A549 (cell line): Measurements from ENCODE around the gene CSF3R.

ENCODE experiments used
- CBX8 ChIP-seq: fragments of 200-600 bp; sonication (generic); IDR thresholded peaks from 2 replicates; pipeline ENCODE4 v1.6.1; 2016
- CEBPB ChIP-seq, 2 experiments: fragments of >200 bp in 1 of 2; sonication (Bioruptor Twin) in 1 of 2; formaldehyde crosslinking in 1 of 2; IDR thresholded peaks; 2 replicates each; pipeline ENCODE4 v1.6.1; 2012 to 2016
- CTCF ChIP-seq: fragments of >200 bp; sonication (Bioruptor Twin); formaldehyde crosslinking; IDR thresholded peaks from 3 replicates; pipeline ENCODE4 v1.5.1; 2016
- MAZ ChIP-seq: fragments of 150-350 bp; IDR thresholded peaks from 2 replicates; pipeline ENCODE4 v1.6.1; 2014; ENCODE audit warnings: antibody characterized with exemption, low read depth, low read length, borderline replicate concordance
- MYC ChIP-seq: IDR thresholded peaks from 2 replicates; pipeline ENCODE4 v1.6.1; 2012; ENCODE audit warnings: mild to moderate bottlenecking, inconsistent platforms, low read length, improper control_type of control experiment, borderline replicate concordance
- PBX3 ChIP-seq: IDR thresholded peaks from 2 replicates; pipeline ENCODE4 v1.6.1; 2012
- POLR2A ChIP-seq: IDR thresholded peaks from 2 replicates; pipeline ENCODE4 v1.6.1; 2012; ENCODE audit warnings: mild to moderate bottlenecking, low read length
- RAD21 ChIP-seq, 2 experiments: fragments of >200 bp in 1 of 2; sonication (Bioruptor Twin) in 1 of 2; formaldehyde crosslinking in 1 of 2; IDR thresholded peaks in 1 of 2; conservative IDR thresholded peaks in 1 of 2; 2 replicates in 1 of 2; 3 replicates in 1 of 2; pipeline ENCODE4 v1.6.1; 2012 to 2018; ENCODE audit warnings: inconsistent platforms in 1 of 2
- RFX5 ChIP-seq: fragments of 450-650 bp; IDR thresholded peaks from 2 replicates; pipeline ENCODE4 v1.7.1; 2014; ENCODE audit warnings: antibody characterized with exemption, mild to moderate bottlenecking, moderate library complexity
- ZFP36 ChIP-seq: fragments of 450-650 bp; IDR thresholded peaks from 2 replicates; pipeline ENCODE4 v1.6.1; 2014; ENCODE audit warnings: borderline replicate concordance; ENCODE audit not compliant: partially characterized antibody
- TF ChIP-seq, protein P1 (sequence below): fragments of >200 bp; sonication (Bioruptor Twin); formaldehyde crosslinking; IDR thresholded peaks from 2 replicates; pipeline ENCODE4 v1.6.1; 2016
- TF ChIP-seq, protein P2 (sequence below): fragments of 150-350 bp; IDR thresholded peaks from 2 replicates; pipeline ENCODE4 v1.6.1; 2014; ENCODE audit warnings: low read depth, mild to moderate bottlenecking, low read length
- TF ChIP-seq, protein P3 (sequence below): IDR thresholded peaks from 2 replicates; pipeline ENCODE4 v1.6.1; 2012
- TF ChIP-seq, protein P4 (sequence below): fragments of 250-450 bp; sonication (Bioruptor Pico); IDR thresholded peaks from 2 replicates; pipeline ENCODE4 v1.5.0; 2021; ENCODE audit warnings: mild to moderate bottlenecking, moderate library complexity, borderline replicate concordance

- TF ChIP-seq CBX8 (no peak), CTCF (no peak), POLR2A (no peak), PBX3 (no peak), RFX5 (no peak), CEBPB (IDR thresholded peaks at IDR 0.05) (no peak), ZFP36 (no peak), MYC (no peak), RAD21 (conservative IDR thresholded peaks at IDR 0.05 in 1 of 2, IDR thresholded peaks at IDR 0.05 in 1 of 2) (no peak), MAZ (no peak)
- TF ChIP-seq, protein P1, sequence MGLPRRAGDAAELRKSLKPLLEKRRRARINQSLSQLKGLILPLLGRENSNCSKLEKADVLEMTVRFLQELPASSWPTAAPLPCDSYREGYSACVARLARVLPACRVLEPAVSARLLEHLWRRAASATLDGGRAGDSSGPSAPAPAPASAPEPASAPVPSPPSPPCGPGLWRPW: no peak
- TF ChIP-seq, protein P2, sequence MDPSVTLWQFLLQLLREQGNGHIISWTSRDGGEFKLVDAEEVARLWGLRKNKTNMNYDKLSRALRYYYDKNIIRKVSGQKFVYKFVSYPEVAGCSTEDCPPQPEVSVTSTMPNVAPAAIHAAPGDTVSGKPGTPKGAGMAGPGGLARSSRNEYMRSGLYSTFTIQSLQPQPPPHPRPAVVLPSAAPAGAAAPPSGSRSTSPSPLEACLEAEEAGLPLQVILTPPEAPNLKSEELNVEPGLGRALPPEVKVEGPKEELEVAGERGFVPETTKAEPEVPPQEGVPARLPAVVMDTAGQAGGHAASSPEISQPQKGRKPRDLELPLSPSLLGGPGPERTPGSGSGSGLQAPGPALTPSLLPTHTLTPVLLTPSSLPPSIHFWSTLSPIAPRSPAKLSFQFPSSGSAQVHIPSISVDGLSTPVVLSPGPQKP: no peak
- TF ChIP-seq, protein P3, sequence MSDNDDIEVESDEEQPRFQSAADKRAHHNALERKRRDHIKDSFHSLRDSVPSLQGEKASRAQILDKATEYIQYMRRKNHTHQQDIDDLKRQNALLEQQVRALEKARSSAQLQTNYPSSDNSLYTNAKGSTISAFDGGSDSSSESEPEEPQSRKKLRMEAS: no peak
- TF ChIP-seq, protein P4, sequence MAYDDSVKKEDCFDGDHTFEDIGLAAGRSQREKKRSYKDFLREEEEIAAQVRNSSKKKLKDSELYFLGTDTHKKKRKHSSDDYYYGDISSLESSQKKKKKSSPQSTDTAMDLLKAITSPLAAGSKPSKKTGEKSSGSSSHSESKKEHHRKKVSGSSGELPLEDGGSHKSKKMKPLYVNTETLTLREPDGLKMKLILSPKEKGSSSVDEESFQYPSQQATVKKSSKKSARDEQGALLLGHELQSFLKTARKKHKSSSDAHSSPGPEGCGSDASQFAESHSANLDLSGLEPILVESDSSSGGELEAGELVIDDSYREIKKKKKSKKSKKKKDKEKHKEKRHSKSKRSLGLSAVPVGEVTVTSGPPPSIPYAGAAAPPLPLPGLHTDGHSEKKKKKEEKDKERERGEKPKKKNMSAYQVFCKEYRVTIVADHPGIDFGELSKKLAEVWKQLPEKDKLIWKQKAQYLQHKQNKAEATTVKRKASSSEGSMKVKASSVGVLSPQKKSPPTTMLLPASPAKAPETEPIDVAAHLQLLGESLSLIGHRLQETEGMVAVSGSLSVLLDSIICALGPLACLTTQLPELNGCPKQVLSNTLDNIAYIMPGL (CRISPR knock-in tag): no peak
Measured at GRCh38 chr1:36465731-36466369, 16.9 kb downstream of the CSF3R start.
